ENCODE results near the gene ANKRA2. TPM values are rescaled to one million over a fixed set of nuclear protein-coding genes. Genes with fewer than 3 reads are reported as not detected.

Gene ANKRA2
- total and polyA plus RNA-seq, 2 donors (not counting 3 experiments of a cell fraction or from before 2014, with no cell fraction given): 8.6 to 19.5 TPM

GRCh38 chr5:73591102-73591695 is 25.8 kb upstream of the ANKRA2 start:
- intact Hi-C loops (cut with micrococcal nuclease): loop anchor here (1.0 to 10.0 kb wide), 7 partner anchors 36 to 1057 kb away; partner anchors contain the start of gene ARHGEF28
- H3K4me3 ChIP-seq (replicated peaks in 1 of 3; ENCODE audit: insufficient read depth in 1 of 3, low read depth in 1 of 3, low read length in 3 of 3): no peak overlapping the region
- no peak overlapping the region for H3K27ac ChIP-seq (ENCODE audit: insufficient read depth, low read depth, low read length)
- TF ChIP-seq EZH2 (IDR thresholded peaks at IDR 0.05; ENCODE audit: borderline replicate concordance, low read depth, low read length, severe bottlenecking) (no peak), FOS (IDR thresholded peaks at IDR 0.05; ENCODE audit: borderline replicate concordance, insufficient read depth, low read length) (peak; percentile 14), GATA2 (IDR thresholded peaks at IDR 0.05; ENCODE audit: insufficient read depth, insufficient read length, low read depth, low read length) (no peak), CTCF (IDR thresholded peaks at IDR 0.05; ENCODE audit: extremely low read depth in 1 of 2, insufficient read depth in 1 of 2, low read depth in 1 of 2, low read length in 2 of 2) (peak; percentile 49 to 56), POLR2A (IDR thresholded peaks at IDR 0.05; ENCODE audit: low read depth, low read length) (no peak), POLR2AphosphoS5 (IDR thresholded peaks at IDR 0.05; ENCODE audit: insufficient read depth, low read depth, low read length) (no peak)
- peaks cover 18% of the 10 kb centered on the region for H3K4me1 ChIP-seq (ENCODE audit: control insufficient read depth, extremely low read depth, insufficient read depth, low read length)
- H3K36me3 ChIP-seq (ENCODE audit: control insufficient read depth in 2 of 2, extremely low read depth in 1 of 2, insufficient read depth in 2 of 2, low read length in 2 of 2): no peaks in the 10 kb centered on the region
- ChIA-PET POLR2A (interaction anchor here (0.6 kb wide), 1 partner anchor 187 kb away, joined by 3 read pairs; no protein-coding TSS in a partner anchor), CTCF (interaction anchor here (0.7 to 10.3 kb wide), 63 partner anchors 10 to 1058 kb away, joined by 3 to 232 read pairs (median 5); partner anchors contain the start of gene ARHGEF28)
- H3K9me3 ChIP-seq (replicated peaks; ENCODE audit: control insufficient read depth, insufficient read depth, low read length): no peaks in the 10 kb centered on the region
- H3K9me1 ChIP-seq (replicated peaks; ENCODE audit: control insufficient read depth, extremely low read depth, insufficient read depth, low read length): no peaks in the 10 kb centered on the region
- FAIRE-seq (peak; percentile 77), DNase-seq (ENCODE audit: low read depth, low spot score) (peak; percentile 82)
- no peaks in the 10 kb centered on the region for H3K79me2 ChIP-seq (ENCODE audit: control insufficient read depth, insufficient read depth, low read length)
- H3K9ac ChIP-seq (replicated peaks; ENCODE audit: extremely low read depth, insufficient read depth, low read length): no peak overlapping the region
- H3K4me2 ChIP-seq (ENCODE audit: insufficient read depth, low read length): no peak overlapping the region
- H2AFZ ChIP-seq (ENCODE audit: low read depth, low read length): no peak overlapping the region
- H3K27me3 ChIP-seq (ENCODE audit: control insufficient read depth in 2 of 2, insufficient read depth in 2 of 2, low read length in 2 of 2): no peaks in the 10 kb centered on the region
- dilution Hi-C loops (cut with MboI; ENCODE audit: extremely low pct_ligation_motif_present, low sequenced_read_pairs): no loop called here
- no TSS peak for BruUV-seq (replicated peaks)
- H4K20me1 ChIP-seq (replicated peaks; ENCODE audit: control insufficient read depth, extremely low read depth, insufficient read depth, low read length): no peaks in the 10 kb centered on the region
